Osteoblast (primary cell): ENCODE measurements around the gene LRRC9. TPM values are rescaled to one million over a fixed set of nuclear protein-coding genes. Genes with fewer than 3 reads are reported as not detected.
A peak's percentile ranks its signal among the peaks of the same experiment; 100 is the strongest.

Source experiments
- DNase-seq: peaks from one replicate; pipeline ENCODE4 v3.0.0; 2011; ENCODE audit warnings: low spot score, mixed read lengths; ENCODE audit not compliant: insufficient read length; ENCODE audit errors: missing footprints
- H2AFZ ChIP-seq: 2 replicates; pipeline ENCODE4 v1.6.0; 2011; ENCODE audit warnings: mild to moderate bottlenecking, low read length
- H3K27ac ChIP-seq: 2 replicates; pipeline ENCODE4 v1.5.1; 2011; ENCODE audit warnings: mild to moderate bottlenecking, low read depth, low read length, moderate library complexity
- H3K27me3 ChIP-seq: 2 replicates; pipeline ENCODE4 v1.6.0; 2012; ENCODE audit warnings: mild to moderate bottlenecking, control low read depth, inconsistent platforms, low read length, moderate library complexity; ENCODE audit not compliant: insufficient read depth
- H3K36me3 ChIP-seq: 2 replicates; pipeline ENCODE4 v1.5.1; 2011; ENCODE audit warnings: mild to moderate bottlenecking, low read length, control low read depth, moderate library complexity; ENCODE audit not compliant: insufficient read depth
- H3K4me1 ChIP-seq: 2 replicates; pipeline ENCODE4 v1.5.1; 2011; ENCODE audit warnings: mild to moderate bottlenecking, low read length, control low read depth, moderate library complexity; ENCODE audit not compliant: insufficient read depth
- H3K4me2 ChIP-seq: 2 replicates; pipeline ENCODE4 v1.6.0; 2011; ENCODE audit warnings: mild to moderate bottlenecking, low read length; ENCODE audit not compliant: insufficient read depth
- H3K4me3 ChIP-seq: fragments of 200-600 bp; sonication (generic); 3 replicates; pipeline ENCODE4 v1.5.1; 2012; ENCODE audit warnings: mild to moderate bottlenecking, low read length, inconsistent platforms; ENCODE audit not compliant: insufficient read depth
- H3K79me2 ChIP-seq: 2 replicates; pipeline ENCODE4 v1.6.0; 2012; ENCODE audit warnings: mild to moderate bottlenecking, low read length, control low read depth, inconsistent platforms; ENCODE audit not compliant: insufficient read depth
- H3K9me3 ChIP-seq: 2 replicates; pipeline ENCODE4 v1.5.1; 2011; ENCODE audit warnings: low read depth, low read length, control low read depth
- H4K20me1 ChIP-seq: 2 replicates; pipeline ENCODE4 v1.6.0; 2012; ENCODE audit warnings: mild to moderate bottlenecking, low read length, control low read depth; ENCODE audit not compliant: insufficient read depth
- total RNA-seq: library from RNA; depleted of rRNA; stranded (reverse); fragments of >200 nt; gene quantifications from 2 replicates; pipeline ENCODE4 v1.2.3, GENCODE V29; 2012
- TF ChIP-seq, protein P1 (sequence below): IDR thresholded peaks from 2 replicates; pipeline ENCODE4 v1.5.1; 2011; ENCODE audit warnings: mild to moderate bottlenecking, low read depth, low read length, moderate library complexity; ENCODE audit errors: extremely low read depth

The LRRC9 gene
- total RNA-seq, 1 donor, result not detected

DNA sequence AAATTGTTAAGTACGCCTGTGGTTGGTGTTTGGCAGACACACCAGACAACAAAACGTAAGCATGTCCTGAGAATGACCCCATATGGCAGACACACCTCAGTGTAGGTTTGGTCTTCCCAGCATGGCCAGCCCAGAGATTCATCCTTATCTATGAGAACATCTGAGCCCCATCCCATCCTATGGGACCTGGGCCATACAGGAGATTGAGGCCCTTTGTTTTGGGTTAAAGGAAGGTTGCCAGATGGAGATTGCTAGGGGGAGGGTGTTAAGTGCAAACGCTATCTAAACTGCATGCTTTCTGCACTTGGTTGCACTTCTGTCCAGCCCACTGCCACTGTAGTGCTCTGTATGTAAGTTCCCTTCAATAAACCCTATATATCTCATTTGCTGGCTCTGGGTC is 167.7 kb downstream of the LRRC9 start:
- no peak for DNase-seq

DNA sequence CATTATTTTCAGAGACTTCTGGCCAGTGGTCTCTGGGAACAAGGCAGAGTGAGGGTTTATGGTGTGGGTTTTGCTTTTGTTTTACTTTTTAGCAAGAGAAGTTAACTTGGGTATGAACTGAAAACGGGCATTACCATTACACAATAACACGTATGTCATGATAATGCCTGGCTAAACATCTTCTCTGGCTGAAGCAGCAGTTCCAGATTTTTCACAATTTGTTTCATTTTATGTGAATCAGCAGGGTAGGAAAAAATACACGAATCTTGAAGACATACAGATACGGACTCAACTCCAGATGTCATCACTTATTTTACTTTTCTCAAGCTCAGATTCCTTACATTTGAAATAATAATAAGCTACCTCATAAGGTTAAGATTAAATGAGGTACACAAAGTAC is 169.3 kb downstream of the LRRC9 start:
- Histone ChIP-seq H3K9me3 (no peaks in the 10 kb centered on the region), H3K27me3 (no peaks in the 10 kb centered on the region), H3K36me3 (no peaks in the 10 kb centered on the region), H4K20me1 (no peaks in the 10 kb centered on the region), H3K79me2 (peaks cover 21% of the 10 kb centered on the region), H2AFZ (peak overlapping the region; percentile 76), H3K4me2 (no peak overlapping the region), H3K4me1 (peaks cover 14% of the 10 kb centered on the region), H3K4me3 (no peak overlapping the region), H3K27ac (no peak overlapping the region)
- TF ChIP-seq, protein P1, sequence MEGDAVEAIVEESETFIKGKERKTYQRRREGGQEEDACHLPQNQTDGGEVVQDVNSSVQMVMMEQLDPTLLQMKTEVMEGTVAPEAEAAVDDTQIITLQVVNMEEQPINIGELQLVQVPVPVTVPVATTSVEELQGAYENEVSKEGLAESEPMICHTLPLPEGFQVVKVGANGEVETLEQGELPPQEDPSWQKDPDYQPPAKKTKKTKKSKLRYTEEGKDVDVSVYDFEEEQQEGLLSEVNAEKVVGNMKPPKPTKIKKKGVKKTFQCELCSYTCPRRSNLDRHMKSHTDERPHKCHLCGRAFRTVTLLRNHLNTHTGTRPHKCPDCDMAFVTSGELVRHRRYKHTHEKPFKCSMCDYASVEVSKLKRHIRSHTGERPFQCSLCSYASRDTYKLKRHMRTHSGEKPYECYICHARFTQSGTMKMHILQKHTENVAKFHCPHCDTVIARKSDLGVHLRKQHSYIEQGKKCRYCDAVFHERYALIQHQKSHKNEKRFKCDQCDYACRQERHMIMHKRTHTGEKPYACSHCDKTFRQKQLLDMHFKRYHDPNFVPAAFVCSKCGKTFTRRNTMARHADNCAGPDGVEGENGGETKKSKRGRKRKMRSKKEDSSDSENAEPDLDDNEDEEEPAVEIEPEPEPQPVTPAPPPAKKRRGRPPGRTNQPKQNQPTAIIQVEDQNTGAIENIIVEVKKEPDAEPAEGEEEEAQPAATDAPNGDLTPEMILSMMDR, result no peak
- DNase-seq, result no peak

More for the DNA sequence above, 167.7 kb downstream of the LRRC9 start:
- H3K36me3 ChIP-seq, result no peaks in the 10 kb centered on the region
- H3K9me3 ChIP-seq, result no peaks in the 10 kb centered on the region
- no peaks in the 10 kb centered on the region for H3K4me1 ChIP-seq
- no peak overlapping the region for H3K4me3 ChIP-seq
- no peaks in the 10 kb centered on the region for H4K20me1 ChIP-seq
- H3K4me2 ChIP-seq, result no peak overlapping the region
- H3K27me3 ChIP-seq, result no peaks in the 10 kb centered on the region
- no peak overlapping the region for H2AFZ ChIP-seq
- no peak overlapping the region for H3K27ac ChIP-seq
- peaks cover 6% of the 10 kb centered on the region for H3K79me2 ChIP-seq
- TF ChIP-seq, protein P1, result no peak

DNA sequence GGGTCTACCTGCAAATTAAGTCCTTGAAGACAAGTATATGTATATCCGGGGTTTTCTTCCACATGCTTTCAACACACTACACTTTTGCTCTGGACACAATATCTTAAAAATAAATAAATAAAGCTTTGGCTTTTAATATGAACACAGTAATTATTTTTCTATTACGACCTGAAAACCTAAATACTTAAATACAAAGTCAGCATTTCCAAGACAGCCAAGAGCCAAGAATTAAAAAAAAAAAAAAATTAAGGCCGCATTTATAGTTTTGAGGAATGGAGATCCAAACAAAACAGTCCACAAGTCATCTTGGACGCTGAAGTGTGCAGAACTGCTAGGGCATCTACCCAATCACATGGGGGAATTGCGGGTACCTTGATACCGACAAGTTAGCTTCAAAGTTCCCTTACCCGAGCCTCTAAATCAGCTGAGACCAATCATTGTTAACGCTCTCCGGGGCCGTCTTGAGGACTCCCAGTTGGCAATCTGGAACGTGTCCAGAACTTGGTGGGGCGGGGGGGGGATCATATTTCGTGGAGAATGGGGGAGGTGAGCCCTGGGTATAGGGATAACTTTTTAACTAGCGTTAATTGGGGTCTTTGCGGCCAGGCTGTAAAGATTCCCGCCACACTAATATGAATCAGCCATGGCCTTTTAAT is 171.0 kb downstream of the LRRC9 start:
- peak; percentile 79 for DNase-seq
- Histone ChIP-seq H3K4me1 (peaks cover 30% of the 10 kb centered on the region), H3K36me3 (no peaks in the 10 kb centered on the region), H3K27ac (peak overlapping the region; percentile 99), H3K79me2 (peaks cover 39% of the 10 kb centered on the region), H3K4me3 (peak overlapping the region; percentile 90), H3K4me2 (peak overlapping the region; percentile 95), H3K27me3 (no peaks in the 10 kb centered on the region), H4K20me1 (peaks cover 7% of the 10 kb centered on the region), H2AFZ (peak overlapping the region; percentile 94), H3K9me3 (no peaks in the 10 kb centered on the region)
- TF ChIP-seq, protein P1, result no peak

DNA sequence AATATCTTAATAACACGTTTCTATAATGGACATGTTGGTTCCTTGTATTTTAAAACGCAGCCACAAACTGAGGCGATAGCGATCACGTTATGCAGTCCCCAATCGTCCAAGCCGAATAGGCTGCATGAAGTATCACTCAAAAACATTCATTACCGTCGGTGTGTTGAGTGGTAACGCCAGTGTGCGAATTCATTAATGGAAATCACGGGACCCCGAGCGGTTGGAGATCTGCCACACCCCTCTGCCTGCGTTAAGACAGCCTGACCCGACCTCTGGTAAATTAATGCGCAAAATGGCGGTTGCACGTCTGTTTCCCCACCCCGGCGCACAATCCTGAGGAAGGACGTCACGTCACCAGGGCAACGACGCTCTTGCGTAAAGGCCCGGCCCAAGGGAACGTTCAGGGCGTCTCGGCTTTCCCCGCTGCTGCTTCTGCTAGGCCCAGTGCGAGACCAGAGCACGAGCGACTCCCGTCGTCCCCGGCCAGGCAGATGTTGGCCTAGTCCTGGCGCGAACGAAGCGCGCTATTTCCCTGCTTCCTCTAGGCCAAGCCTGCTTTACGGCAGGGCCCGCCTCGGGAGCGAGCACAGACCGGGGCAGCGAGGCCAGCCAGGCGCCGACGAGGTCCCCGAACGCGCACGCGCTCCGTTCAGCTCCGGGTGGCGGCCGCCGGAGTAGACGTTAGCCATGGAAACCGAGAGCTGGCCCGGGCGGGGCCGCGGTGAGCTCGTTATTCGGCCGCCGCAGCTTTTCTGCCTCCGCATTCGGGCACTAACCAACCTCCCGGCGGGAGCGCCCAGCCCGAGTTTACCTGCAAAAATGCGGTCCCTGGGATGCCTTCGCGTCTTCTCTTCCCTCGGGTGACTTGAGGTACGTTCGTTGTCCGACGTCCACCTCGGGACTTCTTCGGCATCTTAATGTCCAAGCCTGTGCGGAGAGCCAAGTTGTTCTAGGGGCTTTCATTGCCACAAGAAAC is 171.9 kb downstream of the LRRC9 start, which contains the start of gene PCNX4:
Gene PCNX4 (plus strand): TSS at position 374 of the 976 bp plus-strand sequence. CDS start 15,716 bp downstream, outside the sequence.
- Histone ChIP-seq H3K27me3 (no peaks in the 10 kb centered on the region), H3K27ac (peak within 1 kb of the TSS; percentile 99), H3K4me3 (peak within 1 kb of the TSS; percentile 90), H2AFZ (peak within 1 kb of the TSS; percentile 94), H4K20me1 (peaks cover 11% of the 10 kb centered on the region), H3K4me1 (peaks cover 37% of the 10 kb centered on the region), H3K36me3 (no peaks in the 10 kb centered on the region), H3K79me2 (peaks cover 47% of the 10 kb centered on the region), H3K9me3 (no peaks in the 10 kb centered on the region), H3K4me2 (peak within 1 kb of the TSS; percentile 95)
- TF ChIP-seq, protein P1, result no peak
- DNase-seq, result peak; percentile 92
